IPS DF 4.7 (cell line): Measurements from ENCODE around the gene ANKRD65.
"Not testable (repeated sequence)": the region's sequence is repeated elsewhere in the genome, so short reads cannot be mapped to it uniquely, and the experiment has no call there.

Experiments used
- DNase-seq: peaks from one replicate; pipeline ENCODE4 v3.0.0-alpha.2; 2013; ENCODE audit warnings: low spot score; ENCODE audit errors: extremely low read depth

The ANKRD65 gene

GRCh38 chr1:1397839-1398523 is 23.1 kb downstream of the ANKRD65 start:
- DNase-seq = no peak

- DNase-seq = no peak
Observed at GRCh38 chr1:1395166-1395565, 25.9 kb downstream of the ANKRD65 start.

GRCh38 chr1:1394116-1394515 is 27.0 kb downstream of the ANKRD65 start:
- no peak for DNase-seq

GRCh38 chr1:1393428-1393827 is 27.6 kb downstream of the ANKRD65 start:
- DNase-seq = no peak

GRCh38 chr1:1393014-1393413 is 28.1 kb downstream of the ANKRD65 start:
- no peak for DNase-seq

- DNase-seq = no peak
Observed at GRCh38 chr1:1391225-1391624, 29.9 kb downstream of the ANKRD65 start.

- no peak for DNase-seq
Observed at GRCh38 chr1:1390675-1391074, 30.4 kb downstream of the ANKRD65 start.

- no peak for DNase-seq
Observed at GRCh38 chr1:1388078-1388472, 33.0 kb downstream of the ANKRD65 start.

- no peak for DNase-seq
Observed at GRCh38 chr1:1387098-1388077, 33.7 kb downstream of the ANKRD65 start.

- DNase-seq = no peak
Observed at GRCh38 chr1:1385931-1386330, 35.1 kb downstream of the ANKRD65 start.

- not testable (repeated sequence) for DNase-seq
Observed at GRCh38 chr1:1385339-1385738, 35.7 kb downstream of the ANKRD65 start.

- DNase-seq = no peak
Observed at GRCh38 chr1:1381294-1381693, 39.8 kb downstream of the ANKRD65 start.

- no peak for DNase-seq
Observed at GRCh38 chr1:1380860-1381259, 40.2 kb downstream of the ANKRD65 start.

- no peak for DNase-seq
Observed at GRCh38 chr1:1377540-1378205, 43.4 kb downstream of the ANKRD65 start.

- DNase-seq = no peak
Observed at GRCh38 chr1:1376551-1377226, 44.4 kb downstream of the ANKRD65 start.

GRCh38 chr1:1374929-1375662 is 46.0 kb downstream of the ANKRD65 start, which contains the start of gene AURKAIP1:
Gene AURKAIP1 (minus strand): TSS chr1:1375207. CDS start chr1:1374756, 451 bp downstream.
- peak; percentile 99 for DNase-seq

GRCh38 chr1:1374589-1374928 is 46.5 kb downstream of the ANKRD65 start:
- DNase-seq = no peak

GRCh38 chr1:1373815-1374588 is 47.1 kb downstream of the ANKRD65 start:
- no peak for DNase-seq

GRCh38 chr1:1373051-1373814 is 47.8 kb downstream of the ANKRD65 start:
- no peak for DNase-seq
